Aorta (tissue), 5 donors: Measurements from ENCODE around the gene TMEM164. TPM values are rescaled to one million over a fixed set of nuclear protein-coding genes. Genes with fewer than 3 reads are reported as not detected.
"Not testable (repeated sequence)": the region's sequence is repeated elsewhere in the genome, so short reads cannot be mapped to it uniquely, and the experiment has no call there.

Experiments
- ATAC-seq: fragments of 200-7000 bp; cut with Tn5 transposase; one replicate; pipeline ENCODE4 v1.9.1; 2022; ENCODE audit warnings: moderate library complexity; ENCODE audit not compliant: low FRiP score
- DNase-seq, 2 donors: peaks; one replicate each; pipeline ENCODE4 v3.0.0-alpha.2; 2020
- H3K27ac ChIP-seq, 2 donors: one replicate each; pipeline ENCODE4 v1.5.1; 2013; ENCODE audit warnings: low read length in 2 of 2, mild to moderate bottlenecking in 2 of 2, moderate library complexity in 2 of 2, control low read depth in 1 of 2, inconsistent platforms in 1 of 2, low read depth in 1 of 2
- H3K27me3 ChIP-seq, 2 donors: one replicate each; pipeline ENCODE4 v1.6.1; 2013; ENCODE audit warnings: control low read depth in 1 of 2, low read length in 1 of 2, mild to moderate bottlenecking in 1 of 2, moderate library complexity in 1 of 2; ENCODE audit not compliant: insufficient read depth in 2 of 2, control insufficient read depth in 1 of 2
- H3K36me3 ChIP-seq, 2 donors: one replicate each; pipeline ENCODE4 v1.6.1; 2013; ENCODE audit warnings: control low read depth in 1 of 2, low read length in 1 of 2, mild to moderate bottlenecking in 1 of 2; ENCODE audit not compliant: insufficient read depth in 2 of 2, control insufficient read depth in 1 of 2
- H3K4me1 ChIP-seq, 2 donors: one replicate each; pipeline ENCODE4 v1.6.1; 2013; ENCODE audit warnings: low read length in 2 of 2, control low read depth in 1 of 2, mild to moderate bottlenecking in 1 of 2, moderate library complexity in 1 of 2; ENCODE audit not compliant: insufficient read depth in 2 of 2, control insufficient read depth in 1 of 2
- H3K4me3 ChIP-seq, 2 donors: one replicate each; pipeline ENCODE4 v1.5.1; 2013; ENCODE audit warnings: low read length in 2 of 2, control low read depth in 1 of 2, mild to moderate bottlenecking in 1 of 2
- H3K9me3 ChIP-seq: one replicate; pipeline ENCODE4 v1.6.1; 2013; ENCODE audit warnings: mild to moderate bottlenecking, low read length; ENCODE audit not compliant: control insufficient read depth
- WGBS, 2 donors: extraction: QIAGEN DNeasy Blood & Tissue Kit; methylation state at CpG; one replicate each; pipeline ENCODE4 v1.1.7; 2013; 5-methylcytosine and 5-hydroxymethylcytosine counted together
- intact Hi-C, 2 donors: fragments of 100-400 bp; cut with DNase I; formaldehyde crosslinking; loops; one replicate each; pipeline versions ENCODE4 v1.14.2 to v1.15.0; 2022
- polyA plus RNA-seq, 2 donors: library from polyadenylated mRNA; stranded (reverse); fragments of 200-250 nt; gene quantifications; one replicate each; pipeline ENCODE4 v1.2.3, GENCODE V29; 2013
- total RNA-seq, 2 donors: library from RNA; stranded (reverse); fragmentation: NEBNext Ultra II Directional; extraction: Animal tissue kit (Norgen Biotek cat#: 25700); gene quantifications; one replicate each; pipeline ENCODE4 v1.2.1, GENCODE V29; 2021
- donor health status: healthy with polysubstance abuse.
- donor health status: Bipolar disorder and iron deficiency.
- donor health status: DM: no; HTN: no; CAD: no.
- donor health status: DM: no; HTN: no; CAD: no.
- donor health status: DM: yes; HTN: yes; CAD: no.

The TMEM164 gene
- total and polyA plus RNA-seq, 4 donors: 7.8 to 18.3 (median 11.2) TPM

DNA sequence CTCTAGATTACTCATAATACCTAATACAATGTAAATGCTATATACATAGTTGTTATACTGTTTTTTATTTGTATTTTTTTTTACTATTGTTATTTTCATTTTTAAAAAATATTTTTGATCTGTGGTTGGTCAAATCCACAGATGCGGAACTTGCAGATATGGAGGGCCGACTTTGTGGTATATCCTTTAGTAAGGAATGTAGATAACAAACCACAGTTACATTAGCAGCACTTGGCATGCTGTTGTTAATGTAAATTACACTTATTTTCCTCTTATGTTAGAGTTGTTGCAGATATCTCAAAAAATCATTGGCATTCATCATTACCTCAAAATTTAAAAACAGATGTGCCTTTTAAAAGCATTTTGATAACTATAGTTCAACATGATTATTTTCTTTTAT, 151.0 kb downstream of the TMEM164 start:
- ATAC-seq: no peak
- H3K4me1 ChIP-seq: no peaks in the 10 kb centered on the region
- no peaks in the 10 kb centered on the region for H3K9me3 ChIP-seq
- no peaks in the 10 kb centered on the region for H3K36me3 ChIP-seq
- intact Hi-C loops: no loop called here
- DNase-seq: no peak
- H3K4me3 ChIP-seq: no peak overlapping the region
- 74 to 86% methylated on average over 2 of the region's 2 CpGs for WGBS, 2 donors
- no peaks in the 10 kb centered on the region for H3K27me3 ChIP-seq
- H3K27ac ChIP-seq: no peak overlapping the region

- H3K36me3 ChIP-seq, ATAC-seq, intact Hi-C loops, H3K4me1 ChIP-seq, H3K4me3 ChIP-seq, H3K27me3 ChIP-seq, DNase-seq, H3K9me3 ChIP-seq, H3K27ac ChIP-seq: not testable (repeated sequence)
- 77 to 90% methylated on average over 5 of the region's 5 CpGs for WGBS, 2 donors
These were observed 151.4 kb downstream of the TMEM164 start for GRCh38 chrX:110154328-110154727.

DNA sequence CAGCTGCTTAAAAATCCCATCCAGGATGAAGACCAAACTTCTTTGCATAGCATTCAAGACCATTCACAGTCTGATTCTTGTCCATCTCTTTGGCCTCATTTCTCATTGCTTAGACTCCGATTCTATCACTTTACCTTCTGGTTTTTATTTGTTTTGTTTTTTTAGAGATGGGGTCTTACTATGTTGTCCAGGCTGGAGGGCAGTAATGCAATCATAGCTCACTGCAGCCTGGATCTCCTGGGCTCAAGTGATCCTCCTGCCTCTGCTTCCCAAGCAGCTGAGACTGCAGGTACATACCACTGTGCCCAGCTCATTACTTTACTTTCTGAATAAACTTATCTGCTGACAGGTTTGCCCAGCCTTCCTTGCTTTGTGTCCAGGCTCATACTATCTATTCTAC, 152.8 kb downstream of the TMEM164 start:
- no peak for DNase-seq
- no peak for ATAC-seq
- Histone ChIP-seq H3K4me3 (no peak overlapping the region), H3K27me3 (no peaks in the 10 kb centered on the region), H3K36me3 (no peaks in the 10 kb centered on the region), H3K4me1 (no peaks in the 10 kb centered on the region), H3K27ac (no peak overlapping the region), H3K9me3 (no peaks in the 10 kb centered on the region)
- WGBS, 2 donors: 69 to 91% methylated on average over 1 of the region's 1 CpG
- intact Hi-C loops: loop anchor here in 1 of 2 donors (5.0 kb wide), 1 partner anchor 252 kb away; no protein-coding TSS in a partner anchor

- Histone ChIP-seq H3K36me3 (no peaks in the 10 kb centered on the region), H3K9me3 (no peaks in the 10 kb centered on the region), H3K4me1 (no peaks in the 10 kb centered on the region), H3K27me3 (no peaks in the 10 kb centered on the region), H3K4me3 (no peak overlapping the region), H3K27ac (no peak overlapping the region)
- intact Hi-C loops: loop anchor here in 1 of 2 donors (5.0 kb wide), 1 partner anchor 251 kb away; no protein-coding TSS in a partner anchor
- ATAC-seq (no peak), DNase-seq (no peak)
- 54 to 86% methylated on average over 6 of the region's 6 CpGs for WGBS, 2 donors
These were observed 153.3 kb downstream of the TMEM164 start for GRCh38 chrX:110156167-110156754.

DNA sequence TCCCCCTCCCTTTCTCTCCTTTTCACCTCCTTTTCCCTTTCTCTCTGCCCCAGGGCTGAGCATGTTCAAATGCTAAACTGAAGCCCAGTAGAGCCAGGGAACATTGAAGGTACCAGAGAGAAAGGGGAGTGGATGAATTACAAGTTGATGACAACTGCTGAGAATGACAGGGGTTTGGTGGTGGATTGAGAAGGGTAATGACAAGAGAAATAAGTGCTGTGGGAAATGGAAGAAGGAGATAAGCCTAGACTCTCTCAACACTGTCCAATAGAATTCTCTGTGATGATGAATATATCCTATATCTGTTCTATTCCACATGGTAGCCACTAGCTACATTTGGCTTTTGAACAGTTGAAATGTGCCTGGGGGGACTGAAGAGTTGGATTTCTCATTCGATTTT, 154.5 kb downstream of the TMEM164 start:
- intact Hi-C loops: loop anchor here in 1 of 2 donors (5.0 kb wide), 1 partner anchor 250 kb away; no protein-coding TSS in a partner anchor
- no peaks in the 10 kb centered on the region for H3K4me1 ChIP-seq
- H3K27ac ChIP-seq: no peak overlapping the region
- 50 to 91% methylated on average over 1 of the region's 1 CpG for WGBS, 2 donors
- no peak overlapping the region for H3K4me3 ChIP-seq
- ATAC-seq (no peak), DNase-seq (no peak)
- H3K27me3 ChIP-seq: no peaks in the 10 kb centered on the region
- H3K36me3 ChIP-seq: no peaks in the 10 kb centered on the region
- H3K9me3 ChIP-seq: no peaks in the 10 kb centered on the region

GRCh38 chrX:110159235-110159634, 156.3 kb downstream of the TMEM164 start:
- Histone ChIP-seq H3K4me1 (no peaks in the 10 kb centered on the region), H3K27me3 (no peaks in the 10 kb centered on the region), H3K9me3 (no peaks in the 10 kb centered on the region), H3K36me3 (no peaks in the 10 kb centered on the region), H3K4me3 (no peak overlapping the region), H3K27ac (no peak overlapping the region)
- intact Hi-C loops: loop anchor here in 1 of 2 donors (5.0 kb wide), 1 partner anchor 248 kb away; no protein-coding TSS in a partner anchor
- WGBS, 2 donors: 70 to 90% methylated on average over 7 of the region's 7 CpGs
- DNase-seq: no peak
- ATAC-seq: no peak

- H3K27me3 ChIP-seq: no peaks in the 10 kb centered on the region
- no peak overlapping the region for H3K27ac ChIP-seq
- DNase-seq (no peak), ATAC-seq (no peak)
- intact Hi-C loops: loop anchor here (2.0 to 10.0 kb wide), 4 partner anchors 155 to 685 kb away; partner anchors contain the start of gene AMMECR1 (in 1 of the 2)
- no peak overlapping the region for H3K4me3 ChIP-seq
- WGBS, 2 donors: 67 to 75% methylated on average over 2 of the region's 2 CpGs
- no peaks in the 10 kb centered on the region for H3K36me3 ChIP-seq
- no peaks in the 10 kb centered on the region for H3K9me3 ChIP-seq
- H3K4me1 ChIP-seq: no peaks in the 10 kb centered on the region
These were observed 157.0 kb downstream of the TMEM164 start for GRCh38 chrX:110159865-110160264.

GRCh38 chrX:110161361-110161686, 158.4 kb downstream of the TMEM164 start:
- Histone ChIP-seq H3K4me1 (no peaks in the 10 kb centered on the region), H3K36me3 (no peaks in the 10 kb centered on the region), H3K9me3 (no peaks in the 10 kb centered on the region), H3K27ac (no peak overlapping the region), H3K27me3 (no peaks in the 10 kb centered on the region), H3K4me3 (no peak overlapping the region)
- intact Hi-C loops: loop anchor here in 1 of 2 donors (2.0 to 10.0 kb wide), 3 partner anchors 153 to 683 kb away; partner anchors contain the start of gene AMMECR1
- ATAC-seq (no peak), DNase-seq (no peak)
- 52 to 94% methylated on average over 1 of the region's 1 CpG for WGBS, 2 donors

DNA sequence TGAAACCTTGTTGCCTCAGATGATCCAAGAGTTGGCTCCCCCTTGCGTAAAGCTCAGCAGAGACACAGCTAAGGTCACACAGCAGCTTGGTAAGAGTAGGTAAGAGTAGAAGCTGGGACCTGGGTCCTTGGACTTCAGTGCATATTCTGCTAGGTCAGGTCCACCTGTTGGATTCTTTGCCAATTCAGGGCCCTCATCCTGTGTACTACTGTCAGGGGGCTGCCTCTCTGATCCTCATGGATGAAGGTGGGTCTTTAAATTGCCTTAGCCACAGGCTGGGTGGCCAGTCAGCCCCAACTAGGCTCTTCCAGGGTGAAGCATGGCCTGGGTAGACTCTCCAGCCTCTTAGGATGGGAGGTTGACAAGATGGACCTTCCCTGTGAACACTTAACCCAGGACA, 159.2 kb downstream of the TMEM164 start:
- H3K27ac ChIP-seq: no peak overlapping the region
- H3K9me3 ChIP-seq: no peaks in the 10 kb centered on the region
- 100% methylated on average over 1 of the region's 1 CpG for WGBS, 2 donors
- DNase-seq (no peak), ATAC-seq (no peak)
- H3K36me3 ChIP-seq: no peaks in the 10 kb centered on the region
- no peaks in the 10 kb centered on the region for H3K27me3 ChIP-seq
- no peak overlapping the region for H3K4me3 ChIP-seq
- H3K4me1 ChIP-seq: no peaks in the 10 kb centered on the region
- intact Hi-C loops: loop anchor here in 1 of 2 donors (10.0 kb wide), 2 partner anchors 153 to 683 kb away; partner anchors contain the start of gene AMMECR1
